Peyer's patch (tissue), 4 donors: ENCODE data around the gene ATP1B1. TPM values are rescaled to one million over a fixed set of nuclear protein-coding genes. Genes with fewer than 3 reads are reported as not detected.
"Not testable (repeated sequence)": the region's sequence is repeated elsewhere in the genome, so short reads cannot be mapped to it uniquely, and the experiment has no call there.

Experiments used
- DNase-seq, 3 donors: peaks; one replicate each; pipeline ENCODE4 v3.0.0-alpha.2; 2017 to 2019
- H3K27ac ChIP-seq, 4 donors: fragments of 200-600 bp; sonication (generic); one replicate each; pipeline ENCODE4 v1.5.1; 2016 to 2019
- H3K27me3 ChIP-seq, 2 donors: fragments of 200-600 bp; sonication (generic); one replicate each; pipeline ENCODE4 v1.5.1; 2019
- H3K36me3 ChIP-seq, 3 donors: fragments of 200-600 bp; sonication (generic); one replicate each; pipeline ENCODE4 v1.5.1; 2016 to 2019
- H3K4me1 ChIP-seq, 4 donors: fragments of 200-600 bp; sonication (generic); one replicate each; pipeline ENCODE4 v1.5.1; 2016 to 2019
- H3K4me3 ChIP-seq, 4 donors: fragments of 200-600 bp; sonication (generic); 1 replicate in 3 of 4; 2 replicates in 1 of 4; pipeline ENCODE4 v1.5.1; 2016 to 2019; ENCODE audit warnings: mild to moderate bottlenecking in 1 of 4
- H3K9me3 ChIP-seq, 4 donors: fragments of 200-600 bp; sonication (generic); one replicate each; pipeline ENCODE4 v1.5.1; 2016 to 2019; ENCODE audit warnings: mild to moderate bottlenecking in 1 of 4
- CTCF ChIP-seq, 6 experiments: fragments of 450-650 bp in 4 of 6; fragments of 200-600 bp in 2 of 6; sonication (generic) in 1 of 6; IDR thresholded peaks; one replicate each; pipeline ENCODE4 v1.5.1; 2017 to 2019; ENCODE audit warnings: antibody characterized with exemption in 6 of 6, mild to moderate bottlenecking in 3 of 6, moderate library complexity in 1 of 6
- POLR2A ChIP-seq, 2 donors: fragments of 450-650 bp; IDR thresholded peaks; one replicate each; pipeline ENCODE4 v1.5.1; 2017; ENCODE audit warnings: antibody characterized with exemption in 2 of 2, mild to moderate bottlenecking in 2 of 2, moderate library complexity in 2 of 2
- total RNA-seq, 4 donors: library from RNA; depleted of rRNA; stranded (reverse); fragments of >200 nt; gene quantifications; one replicate each; pipeline ENCODE4 v1.1.0, GENCODE V29; 2016

ATP1B1 gene
- total RNA-seq, 4 donors from 2014 or later = 70.1 to 659 (median 499) TPM

GRCh38 chr1:169160845-169161495, 54.5 kb downstream of the ATP1B1 start:
- no peaks in the 10 kb centered on the region for H3K9me3 ChIP-seq
- no peak for TF ChIP-seq POLR2A (IDR thresholded peaks at IDR 0.05)
- no peak for TF ChIP-seq CTCF (IDR thresholded peaks at IDR 0.05)
- H3K27ac ChIP-seq = peak overlapping the region in 1 of 4 donors; percentile 21
- H3K4me3 ChIP-seq = no peak overlapping the region
- no peak for DNase-seq
- H3K4me1 ChIP-seq = peaks cover 0 to 12% (median 0%) of the 10 kb centered on the region in 4 donors
- H3K27me3 ChIP-seq = no peaks in the 10 kb centered on the region
- no peaks in the 10 kb centered on the region for H3K36me3 ChIP-seq

GRCh38 chr1:169161496-169162194, 55.2 kb downstream of the ATP1B1 start:
- Histone ChIP-seq H3K9me3 (no peaks in the 10 kb centered on the region), H3K4me3 (no peak overlapping the region), H3K36me3 (no peaks in the 10 kb centered on the region), H3K27ac (peak overlapping the region in 1 of 4 donors; percentile 21), H3K4me1 (peaks cover 0 to 9% (median 0%) of the 10 kb centered on the region in 4 donors), H3K27me3 (no peaks in the 10 kb centered on the region)
- DNase-seq = peak in 1 of 3 donors; percentile 62
- TF ChIP-seq CTCF (IDR thresholded peaks at IDR 0.05) (peak in 1 of 6 experiments; percentile 16), POLR2A (IDR thresholded peaks at IDR 0.05) (no peak)

GRCh38 chr1:169163059-169163458, 56.6 kb downstream of the ATP1B1 start:
- DNase-seq = no peak
- Histone ChIP-seq H3K9me3 (no peaks in the 10 kb centered on the region), H3K36me3 (no peaks in the 10 kb centered on the region), H3K27ac (no peak overlapping the region), H3K4me3 (no peak overlapping the region), H3K27me3 (no peaks in the 10 kb centered on the region), H3K4me1 (peaks cover 0 to 9% (median 0%) of the 10 kb centered on the region in 4 donors)
- TF ChIP-seq CTCF (IDR thresholded peaks at IDR 0.05) = no peak
- TF ChIP-seq POLR2A (IDR thresholded peaks at IDR 0.05) = no peak

- Histone ChIP-seq H3K4me1 (no peaks in the 10 kb centered on the region), H3K27ac (no peak overlapping the region), H3K4me3 (no peak overlapping the region), H3K27me3 (no peaks in the 10 kb centered on the region), H3K36me3 (no peaks in the 10 kb centered on the region), H3K9me3 (no peaks in the 10 kb centered on the region)
- DNase-seq = no peak
- TF ChIP-seq POLR2A (IDR thresholded peaks at IDR 0.05) (no peak), CTCF (IDR thresholded peaks at IDR 0.05) (no peak)
Measured at GRCh38 chr1:169175461-169175860, 69.0 kb downstream of the ATP1B1 start.

- not testable (repeated sequence) for H3K4me3 ChIP-seq, H3K27ac ChIP-seq, H3K4me1 ChIP-seq, H3K27me3 ChIP-seq, H3K36me3 ChIP-seq, H3K9me3 ChIP-seq, DNase-seq
Measured at GRCh38 chr1:169179431-169179830, 72.9 kb downstream of the ATP1B1 start.

- TF ChIP-seq POLR2A (IDR thresholded peaks at IDR 0.05) (no peak), CTCF (IDR thresholded peaks at IDR 0.05) (no peak)
- Histone ChIP-seq H3K27ac (no peak overlapping the region), H3K9me3 (no peaks in the 10 kb centered on the region), H3K36me3 (no peaks in the 10 kb centered on the region), H3K4me1 (no peaks in the 10 kb centered on the region), H3K4me3 (no peak overlapping the region), H3K27me3 (no peaks in the 10 kb centered on the region)
- no peak for DNase-seq
Measured at GRCh38 chr1:169180174-169180573, 73.7 kb downstream of the ATP1B1 start.
